Left lung (tissue), 10 donors: ENCODE measurements around the gene RASGRF1. TPM values are rescaled to one million over a fixed set of nuclear protein-coding genes. Genes with fewer than 3 reads are reported as not detected.

Experiments
- ATAC-seq: fragments of 200-7000 bp; cut with Tn5 transposase; one replicate; pipeline ENCODE4 v1.9.1; 2020; ENCODE audit warnings: moderate library complexity
- DNase-seq, 4 donors: peaks; one replicate each; pipeline ENCODE4 v3.0.0-alpha.2; 2013 to 2020
- H3K27ac ChIP-seq, 2 donors: fragments of 200-600 bp; sonication (generic) in 1 of 2; one replicate each; pipeline versions ENCODE4 v1.5.0 to v1.8.0; 2020 to 2021
- H3K27me3 ChIP-seq, 2 donors: fragments of 200-600 bp; sonication (generic) in 1 of 2; one replicate each; pipeline versions ENCODE4 v1.5.0 to v1.8.0; 2020 to 2021
- H3K36me3 ChIP-seq, 2 donors: fragments of 200-600 bp; sonication (generic) in 1 of 2; one replicate each; pipeline versions ENCODE4 v1.5.0 to v1.8.0; 2020 to 2021
- H3K4me1 ChIP-seq, 2 donors: fragments of 200-600 bp; one replicate each; pipeline ENCODE4 v1.8.0; 2021
- H3K4me3 ChIP-seq, 2 donors: fragments of 200-600 bp; sonication (generic) in 1 of 2; one replicate each; pipeline versions ENCODE4 v1.5.0 to v1.8.0; 2020 to 2021; ENCODE audit warnings: mild to moderate bottlenecking in 1 of 2
- H3K9me3 ChIP-seq, 2 donors: fragments of 200-600 bp; sonication (generic) in 1 of 2; one replicate each; pipeline versions ENCODE4 v1.5.0 to v1.8.0; 2020 to 2021
- CTCF ChIP-seq, 2 donors: fragments of 200-600 bp; sonication (generic) in 1 of 2; IDR thresholded peaks; one replicate each; pipeline versions ENCODE4 v1.5.0 to v1.8.0; 2021; ENCODE audit warnings: antibody characterized with exemption in 2 of 2
- intact Hi-C, 2 donors: fragments of 100-400 bp; cut with DNase I; formaldehyde crosslinking; loops; one replicate each; pipeline versions ENCODE4 v1.11.2 to v1.14.2; 2022
- polyA plus RNA-seq, 6 donors: library from polyadenylated mRNA; unstranded; fragments of 120-200 nt; gene quantifications; one replicate each; pipeline ENCODE4 v1.2.1, GENCODE V29; 2013; ENCODE audit not compliant: insufficient read length in 6 of 6
- total RNA-seq, 2 donors: library from RNA; stranded (reverse); fragmentation: NEBNext Ultra II Directional; extraction: Animal tissue kit (Norgen Biotek cat#: 25700); gene quantifications; one replicate each; pipeline ENCODE4 v1.2.1, GENCODE V29; 2021
- donor health status: DM: no; HTN: yes; CAD: no.
- donor health status: DM: no; HTN: no; CAD: no.

The RASGRF1 gene
- total and polyA plus RNA-seq, 8 donors = 5.9 to 63.2 (median 26.0) TPM

GRCh38 chr15:79057050-79057449 lies 33.5 kb downstream of the RASGRF1 start:
- no peaks in the 10 kb centered on the region for H3K4me1 ChIP-seq
- no peak for TF ChIP-seq CTCF (IDR thresholded peaks at IDR 0.05)
- intact Hi-C loops = no loop called here

GRCh38 chr15:79054350-79054749 lies 36.2 kb downstream of the RASGRF1 start:
- no peaks in the 10 kb centered on the region for H3K4me1 ChIP-seq
- H3K27ac ChIP-seq = no peak overlapping the region
- no peaks in the 10 kb centered on the region for H3K9me3 ChIP-seq
- no peak overlapping the region for H3K4me3 ChIP-seq
- ATAC-seq (no peak), DNase-seq (no peak)
- no peaks in the 10 kb centered on the region for H3K36me3 ChIP-seq
- TF ChIP-seq CTCF (IDR thresholded peaks at IDR 0.05) = no peak
- H3K27me3 ChIP-seq = no peaks in the 10 kb centered on the region
- intact Hi-C loops = no loop called here

More at GRCh38 chr15:79057050-79057449, 33.5 kb downstream of the RASGRF1 start:
- ATAC-seq = no peak
- Histone ChIP-seq H3K27ac (no peak overlapping the region), H3K4me3 (no peak overlapping the region), H3K27me3 (peaks cover 0 to 11% of the 10 kb centered on the region in 2 donors), H3K9me3 (no peaks in the 10 kb centered on the region), H3K36me3 (no peaks in the 10 kb centered on the region)
- DNase-seq = no peak

GRCh38 chr15:79053894-79054293 lies 36.7 kb downstream of the RASGRF1 start:
- no peak for ATAC-seq
- no peak for DNase-seq
- intact Hi-C loops = no loop called here
- no peaks in the 10 kb centered on the region for H3K27me3 ChIP-seq
- H3K9me3 ChIP-seq = no peaks in the 10 kb centered on the region
- no peaks in the 10 kb centered on the region for H3K4me1 ChIP-seq
- no peaks in the 10 kb centered on the region for H3K36me3 ChIP-seq
- no peak overlapping the region for H3K4me3 ChIP-seq
- no peak for TF ChIP-seq CTCF (IDR thresholded peaks at IDR 0.05)
- no peak overlapping the region for H3K27ac ChIP-seq

- intact Hi-C loops = no loop called here
- TF ChIP-seq CTCF (IDR thresholded peaks at IDR 0.05) = no peak
Measured at GRCh38 chr15:79051941-79052731, 38.4 kb downstream of the RASGRF1 start.

GRCh38 chr15:79051029-79051428 lies 39.6 kb downstream of the RASGRF1 start:
- no peaks in the 10 kb centered on the region for H3K27me3 ChIP-seq
- TF ChIP-seq CTCF (IDR thresholded peaks at IDR 0.05) = no peak
- ATAC-seq (no peak), DNase-seq (no peak)
- H3K27ac ChIP-seq = no peak overlapping the region
- no peaks in the 10 kb centered on the region for H3K4me1 ChIP-seq
- no peaks in the 10 kb centered on the region for H3K36me3 ChIP-seq
- no peak overlapping the region for H3K4me3 ChIP-seq
- no peaks in the 10 kb centered on the region for H3K9me3 ChIP-seq
- intact Hi-C loops = no loop called here

More at GRCh38 chr15:79051941-79052731, 38.4 kb downstream of the RASGRF1 start:
- Histone ChIP-seq H3K4me3 (no peak overlapping the region), H3K4me1 (no peaks in the 10 kb centered on the region), H3K36me3 (no peaks in the 10 kb centered on the region), H3K27me3 (no peaks in the 10 kb centered on the region), H3K9me3 (no peaks in the 10 kb centered on the region), H3K27ac (no peak overlapping the region)
- DNase-seq = no peak
- no peak for ATAC-seq
